SK-MEL-5 (cell line): ENCODE results near the gene PSMB7. TPM values are rescaled to one million over a fixed set of nuclear protein-coding genes. Genes with fewer than 3 reads are reported as not detected.
"Not testable (repeated sequence)": the region's sequence is repeated elsewhere in the genome, so short reads cannot be mapped to it uniquely, and the experiment has no call there.

Experiments used
- DNase-seq: peaks from one replicate; pipeline ENCODE4 v3.0.0-alpha.2; 2016; ENCODE audit warnings: low read depth, low spot score
- in situ Hi-C: cut with HindIII; loops from 2 replicates; pipeline ENCODE4 v1.10.0; 2016; ENCODE audit warnings: low sequenced_read_pairs, high pct_unique_total_duplicates, low pct_unique_long_range_greater_than_20kb
- total RNA-seq: library from RNA; depleted of rRNA; stranded (reverse); fragments of >200 nt; shearing (Covaris generic); gene quantifications from 2 replicates; pipeline ENCODE4 v1.2.3, GENCODE V29; 2014

Gene PSMB7
- total RNA-seq, 1 experiment from 2014 or later, result 422 TPM

- no peak for DNase-seq
These were observed 34.3 kb upstream of the PSMB7 start for GRCh38 chr9:124449381-124450151.

GRCh38 chr9:124448019-124448418, 32.8 kb upstream of the PSMB7 start:
- in situ Hi-C loops, result no loop called here
- no peak for DNase-seq

More at GRCh38 chr9:124449381-124450151, 34.3 kb upstream of the PSMB7 start:
- in situ Hi-C loops, result no loop called here

GRCh38 chr9:124447297-124447661, 32.0 kb upstream of the PSMB7 start:
- no peak for DNase-seq
- in situ Hi-C loops, result no loop called here

- in situ Hi-C loops, result no loop called here
- no peak for DNase-seq
These were observed 28.9 kb upstream of the PSMB7 start for GRCh38 chr9:124444166-124444565.

GRCh38 chr9:124443625-124444024, 28.4 kb upstream of the PSMB7 start:
- in situ Hi-C loops, result no loop called here
- no peak for DNase-seq

- DNase-seq, result no peak
- in situ Hi-C loops, result no loop called here
These were observed 27.6 kb upstream of the PSMB7 start for GRCh38 chr9:124442826-124443225.

GRCh38 chr9:124442379-124442778, 27.1 kb upstream of the PSMB7 start:
- no peak for DNase-seq
- in situ Hi-C loops, result no loop called here

GRCh38 chr9:124441291-124441690, 26.0 kb upstream of the PSMB7 start:
- in situ Hi-C loops, result no loop called here
- DNase-seq, result no peak

GRCh38 chr9:124440786-124441185, 25.5 kb upstream of the PSMB7 start:
- DNase-seq, result no peak
- in situ Hi-C loops, result no loop called here

- in situ Hi-C loops, result no loop called here
- DNase-seq, result no peak
These were observed 24.5 kb upstream of the PSMB7 start for GRCh38 chr9:124439686-124440243.

GRCh38 chr9:124439086-124439485, 23.8 kb upstream of the PSMB7 start:
- no peak for DNase-seq
- in situ Hi-C loops, result no loop called here

GRCh38 chr9:124438091-124438490, 22.8 kb upstream of the PSMB7 start:
- DNase-seq, result no peak
- in situ Hi-C loops, result no loop called here

GRCh38 chr9:124437086-124437485, 21.8 kb upstream of the PSMB7 start:
- in situ Hi-C loops, result no loop called here
- no peak for DNase-seq

- DNase-seq, result no peak
- in situ Hi-C loops, result no loop called here
These were observed 21.1 kb upstream of the PSMB7 start for GRCh38 chr9:124436320-124436719.

- DNase-seq, result no peak
- in situ Hi-C loops, result no loop called here
These were observed 14.3 kb upstream of the PSMB7 start for GRCh38 chr9:124429530-124429867.

GRCh38 chr9:124428751-124429529, 13.7 kb upstream of the PSMB7 start:
- DNase-seq, result no peak
- in situ Hi-C loops, result no loop called here

- in situ Hi-C loops, result no loop called here
- no peak for DNase-seq
These were observed 12.0 kb upstream of the PSMB7 start for GRCh38 chr9:124427281-124427680.

GRCh38 chr9:124426361-124426760, 11.1 kb upstream of the PSMB7 start:
- no peak for DNase-seq
- in situ Hi-C loops, result no loop called here

GRCh38 chr9:124425733-124426132, 10.5 kb upstream of the PSMB7 start:
- in situ Hi-C loops, result not testable (repeated sequence)

More at GRCh38 chr9:124425733-124426132, 10.5 kb upstream of the PSMB7 start:
- not testable (repeated sequence) for DNase-seq
